Activated CD8-positive, alpha-beta memory T cell treated with anti-CD3 and anti-CD28 coated beads, Interleukin-2, amount 10 ng/mL, durations not matched to agents 7 days and 5 days (primary cell): Measurements from ENCODE around the gene KSR1. TPM values are rescaled to one million over a fixed set of nuclear protein-coding genes. Genes with fewer than 3 reads are reported as not detected.

Experiments used
- ATAC-seq: fragments of 150-1000 bp; cut with Tn5 transposase; one replicate; pipeline ENCODE4 v1.10.0; 2021; ENCODE audit warnings: moderate library complexity
- CTCF ChIA-PET: fragments of 350-600 bp; sonication (Branson Sonifier 250); formaldehyde crosslinking; loops from one replicate; lab custom pipeline; 2021; ENCODE audit warnings: antibody characterized with exemption; lab: Charles Lee
- DNase-seq: peaks from one replicate; pipeline ENCODE4 v3.0.0-alpha.2; 2020
- H3K27ac Mint-ChIP-seq: one replicate; pipeline ENCODE4 v1.8.0; 2021; ENCODE audit warnings: mild to moderate bottlenecking, mixed read lengths
- H3K27me3 Mint-ChIP-seq: one replicate; pipeline ENCODE4 v1.8.0; 2021; ENCODE audit warnings: mixed read lengths
- H3K36me3 Mint-ChIP-seq: one replicate; pipeline ENCODE4 v1.8.0; 2021; ENCODE audit warnings: mild to moderate bottlenecking, mixed read lengths
- H3K4me1 Mint-ChIP-seq: one replicate; pipeline ENCODE4 v1.8.0; 2021; ENCODE audit warnings: mixed read lengths
- H3K4me3 Mint-ChIP-seq: one replicate; pipeline ENCODE4 v1.8.0; 2021; ENCODE audit warnings: mild to moderate bottlenecking, moderate library complexity, mixed read lengths
- H3K9me3 Mint-ChIP-seq: one replicate; pipeline ENCODE4 v1.8.0; 2022; ENCODE audit warnings: low read depth, mixed read lengths
- total RNA-seq, 2 experiments: library from RNA; stranded (reverse); gene quantifications; one replicate each; pipeline ENCODE4 v1.2.3, GENCODE V29; 2021

The KSR1 gene
- total RNA-seq, 2 experiments from 2014 or later = 56.6 to 70.4 TPM

- CTCF ChIA-PET = no interaction called here
These were observed 69.8 kb downstream of the KSR1 start for GRCh38 chr17:27525836-27526603.

GRCh38 chr17:27526604-27527002 lies 70.4 kb downstream of the KSR1 start:
- peak; percentile 79 for DNase-seq
- peak; percentile 88 for ATAC-seq
- CTCF ChIA-PET = no interaction called here
- Mint-ChIP-seq H3K4me1 (peaks cover 80% of the 10 kb centered on the region), H3K36me3 (no peaks in the 10 kb centered on the region), H3K4me3 (no peak overlapping the region), H3K9me3 (no peaks in the 10 kb centered on the region), H3K27ac (no peak overlapping the region), H3K27me3 (no peaks in the 10 kb centered on the region)

More at GRCh38 chr17:27525836-27526603, 69.8 kb downstream of the KSR1 start:
- DNase-seq = no peak
- Mint-ChIP-seq H3K36me3 (no peaks in the 10 kb centered on the region), H3K9me3 (no peaks in the 10 kb centered on the region), H3K27me3 (no peaks in the 10 kb centered on the region), H3K27ac (no peak overlapping the region), H3K4me3 (no peak overlapping the region), H3K4me1 (peaks cover 80% of the 10 kb centered on the region)
- no peak for ATAC-seq

GRCh38 chr17:27529230-27529796 lies 73.1 kb downstream of the KSR1 start:
- DNase-seq = no peak
- CTCF ChIA-PET = interaction anchor here (1.3 kb wide), 1 partner anchor 16 kb away, joined by 3 read pairs; no protein-coding TSS in a partner anchor
- H3K36me3 Mint-ChIP-seq = no peaks in the 10 kb centered on the region
- H3K4me3 Mint-ChIP-seq = no peak overlapping the region
- H3K27me3 Mint-ChIP-seq = no peaks in the 10 kb centered on the region
- H3K9me3 Mint-ChIP-seq = no peaks in the 10 kb centered on the region
- no peak for ATAC-seq
- peaks cover 69% of the 10 kb centered on the region for H3K4me1 Mint-ChIP-seq
- H3K27ac Mint-ChIP-seq = peak overlapping the region; percentile 9

GRCh38 chr17:27530764-27531391 lies 74.6 kb downstream of the KSR1 start:
- Mint-ChIP-seq H3K4me1 (peaks cover 64% of the 10 kb centered on the region), H3K9me3 (no peaks in the 10 kb centered on the region), H3K4me3 (no peak overlapping the region), H3K27me3 (no peaks in the 10 kb centered on the region), H3K27ac (no peak overlapping the region), H3K36me3 (no peaks in the 10 kb centered on the region)
- DNase-seq (no peak), ATAC-seq (no peak)
- CTCF ChIA-PET = interaction anchor here (1.5 kb wide), 1 partner anchor 49 kb away, joined by 3 read pairs; no protein-coding TSS in a partner anchor

- no peaks in the 10 kb centered on the region for H3K27me3 Mint-ChIP-seq
- DNase-seq (no peak), ATAC-seq (no peak)
- H3K4me1 Mint-ChIP-seq = peaks cover 62% of the 10 kb centered on the region
- CTCF ChIA-PET = interaction anchor here (1.5 kb wide), 1 partner anchor 48 kb away, joined by 3 read pairs; no protein-coding TSS in a partner anchor
- no peak overlapping the region for H3K27ac Mint-ChIP-seq
- H3K9me3 Mint-ChIP-seq = no peaks in the 10 kb centered on the region
- no peaks in the 10 kb centered on the region for H3K36me3 Mint-ChIP-seq
- H3K4me3 Mint-ChIP-seq = no peak overlapping the region
These were observed 75.3 kb downstream of the KSR1 start for GRCh38 chr17:27531469-27531961.

- no peaks in the 10 kb centered on the region for H3K36me3 Mint-ChIP-seq
- DNase-seq (no peak), ATAC-seq (no peak)
- CTCF ChIA-PET = no interaction called here
- no peaks in the 10 kb centered on the region for H3K27me3 Mint-ChIP-seq
- peaks cover 62% of the 10 kb centered on the region for H3K4me1 Mint-ChIP-seq
- H3K4me3 Mint-ChIP-seq = no peak overlapping the region
- H3K27ac Mint-ChIP-seq = no peak overlapping the region
- no peaks in the 10 kb centered on the region for H3K9me3 Mint-ChIP-seq
These were observed 76.3 kb downstream of the KSR1 start for GRCh38 chr17:27532269-27533263.

- no peak overlapping the region for H3K4me3 Mint-ChIP-seq
- CTCF ChIA-PET = no interaction called here
These were observed 77.9 kb downstream of the KSR1 start for GRCh38 chr17:27533874-27534815.

GRCh38 chr17:27535178-27535928 lies 79.1 kb downstream of the KSR1 start:
- Mint-ChIP-seq H3K27me3 (no peaks in the 10 kb centered on the region), H3K9me3 (no peaks in the 10 kb centered on the region), H3K27ac (no peak overlapping the region), H3K4me1 (peaks cover 56% of the 10 kb centered on the region), H3K4me3 (no peak overlapping the region), H3K36me3 (no peaks in the 10 kb centered on the region)
- CTCF ChIA-PET = interaction anchor here (1.8 kb wide), 1 partner anchor 64 kb away, joined by 3 read pairs; no protein-coding TSS in a partner anchor
- no peak for ATAC-seq
- DNase-seq = no peak

More at GRCh38 chr17:27533874-27534815, 77.9 kb downstream of the KSR1 start:
- ATAC-seq (no peak), DNase-seq (no peak)
- Mint-ChIP-seq H3K36me3 (no peaks in the 10 kb centered on the region), H3K27me3 (no peaks in the 10 kb centered on the region), H3K27ac (no peak overlapping the region), H3K4me1 (peaks cover 55% of the 10 kb centered on the region), H3K9me3 (no peaks in the 10 kb centered on the region)

GRCh38 chr17:27535975-27536374 lies 79.7 kb downstream of the KSR1 start:
- no peak overlapping the region for H3K27ac Mint-ChIP-seq
- no peaks in the 10 kb centered on the region for H3K9me3 Mint-ChIP-seq
- DNase-seq (no peak), ATAC-seq (no peak)
- no peaks in the 10 kb centered on the region for H3K27me3 Mint-ChIP-seq
- no peaks in the 10 kb centered on the region for H3K36me3 Mint-ChIP-seq
- no peak overlapping the region for H3K4me3 Mint-ChIP-seq
- CTCF ChIA-PET = interaction anchor here (1.8 kb wide), 1 partner anchor 63 kb away, joined by 3 read pairs; no protein-coding TSS in a partner anchor
- H3K4me1 Mint-ChIP-seq = peaks cover 55% of the 10 kb centered on the region

GRCh38 chr17:27536781-27537180 lies 80.5 kb downstream of the KSR1 start:
- ATAC-seq = peak; percentile 48
- no peaks in the 10 kb centered on the region for H3K9me3 Mint-ChIP-seq
- CTCF ChIA-PET = interaction anchor here (0.5 kb wide), 1 partner anchor 27 kb away, joined by 3 read pairs; no protein-coding TSS in a partner anchor
- peaks cover 55% of the 10 kb centered on the region for H3K4me1 Mint-ChIP-seq
- H3K27ac Mint-ChIP-seq = no peak overlapping the region
- H3K4me3 Mint-ChIP-seq = no peak overlapping the region
- H3K36me3 Mint-ChIP-seq = no peaks in the 10 kb centered on the region
- no peaks in the 10 kb centered on the region for H3K27me3 Mint-ChIP-seq
- DNase-seq = no peak

- ATAC-seq = no peak
These were observed 82.1 kb downstream of the KSR1 start for GRCh38 chr17:27538156-27538955.

More at GRCh38 chr17:27538156-27538955, 82.1 kb downstream of the KSR1 start:
- Mint-ChIP-seq H3K27ac (no peak overlapping the region), H3K4me1 (peaks cover 64% of the 10 kb centered on the region), H3K9me3 (no peaks in the 10 kb centered on the region), H3K4me3 (no peak overlapping the region), H3K36me3 (no peaks in the 10 kb centered on the region), H3K27me3 (no peaks in the 10 kb centered on the region)
- CTCF ChIA-PET = no interaction called here
- DNase-seq = no peak
